HG03575 (cell line): Measurements from ENCODE around the gene FZR1.

Experiments
- ATAC-seq: cut with Tn5 transposase; IDR thresholded peaks from one replicate; pipeline ENCODE4 v1.9.1; 2021; ENCODE audit not compliant: unreplicated experiment, insufficient number of reproducible peaks, low FRiP score; ENCODE audit errors: extremely low read depth

FZR1 gene

GRCh38 chr19:3470500-3471128 is 35.5 kb upstream of the FZR1 start:
- no peak for ATAC-seq

DNA sequence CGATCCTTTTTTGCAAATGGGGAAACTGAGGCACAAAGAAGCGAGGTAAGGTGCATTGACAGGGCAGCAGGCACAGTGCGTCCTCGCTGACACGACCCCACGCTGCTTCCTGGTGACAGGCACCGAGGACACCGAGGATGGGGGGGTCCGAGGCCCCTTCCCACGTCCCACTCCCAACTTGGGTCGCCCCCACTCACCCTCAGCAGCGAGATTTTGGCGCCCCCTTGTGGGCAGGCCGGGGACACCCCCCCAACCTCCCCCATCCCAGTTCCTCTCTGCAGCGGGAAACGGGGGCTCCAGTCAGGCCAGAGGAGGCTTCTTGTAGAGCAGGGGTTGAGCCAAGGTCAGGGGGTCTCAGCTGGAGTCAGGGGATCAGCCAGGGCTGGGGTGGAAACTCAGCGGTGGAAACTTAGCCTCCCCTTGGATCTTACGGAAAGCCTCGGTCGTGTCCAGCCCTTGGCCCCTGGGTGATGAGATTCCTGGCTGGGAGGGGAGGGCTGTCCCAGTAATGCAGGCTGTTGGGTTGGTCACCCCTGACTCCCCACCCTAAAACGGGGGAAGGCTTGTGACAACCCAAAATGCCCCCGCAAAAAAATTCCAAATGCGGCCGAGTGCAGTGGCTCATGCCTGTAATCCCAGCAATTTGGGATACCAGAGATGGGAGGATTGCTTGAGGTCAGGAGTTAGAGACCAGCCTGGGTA is 34.0 kb upstream of the FZR1 start:
- ATAC-seq = no peak

DNA sequence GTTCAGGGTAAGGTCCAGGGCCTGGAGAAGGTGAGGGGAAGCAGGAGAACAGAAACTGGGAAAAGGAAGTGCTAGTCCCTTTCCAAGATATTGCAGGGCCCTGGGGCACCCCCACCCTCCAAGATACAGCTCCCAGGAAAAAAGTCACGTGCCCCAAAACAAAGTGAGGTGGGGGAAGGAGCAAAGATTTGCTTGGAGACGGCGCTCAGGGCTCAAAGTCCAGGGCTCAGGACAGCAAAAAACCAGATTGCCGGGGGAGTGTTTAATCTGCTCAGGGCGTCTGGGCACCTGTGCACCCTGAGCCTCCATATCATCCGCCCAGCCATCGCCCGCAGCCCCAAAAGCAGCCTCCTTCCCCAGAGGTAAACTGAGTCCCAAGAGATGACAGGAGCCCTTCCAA is 32.1 kb upstream of the FZR1 start:
- no peak for ATAC-seq

- ATAC-seq = no peak
Measured at GRCh38 chr19:3474614-3475013, 31.5 kb upstream of the FZR1 start.

DNA sequence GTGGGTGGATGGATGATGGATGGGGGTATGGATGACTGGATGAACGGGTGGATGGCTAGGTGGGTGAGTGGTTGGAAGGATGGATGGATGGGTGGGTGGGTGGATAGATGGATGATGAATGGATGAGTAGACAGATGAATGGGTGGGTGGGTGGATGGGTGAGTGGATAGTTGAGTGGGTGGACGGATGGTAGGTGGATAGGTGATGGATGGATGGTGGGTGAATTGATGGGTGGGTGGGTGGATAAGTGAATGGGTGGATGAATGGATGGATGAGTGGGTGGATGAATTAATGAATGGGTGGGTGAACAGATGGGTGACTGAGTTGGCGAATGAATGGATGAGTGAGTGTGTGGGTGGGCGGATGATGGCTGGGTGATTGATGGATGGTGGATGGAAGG is 30.7 kb upstream of the FZR1 start:
- ATAC-seq = no peak

- no peak for ATAC-seq
Measured at GRCh38 chr19:3476830-3477229, 29.3 kb upstream of the FZR1 start.

GRCh38 chr19:3477506-3477905 is 28.6 kb upstream of the FZR1 start:
- no peak for ATAC-seq

DNA sequence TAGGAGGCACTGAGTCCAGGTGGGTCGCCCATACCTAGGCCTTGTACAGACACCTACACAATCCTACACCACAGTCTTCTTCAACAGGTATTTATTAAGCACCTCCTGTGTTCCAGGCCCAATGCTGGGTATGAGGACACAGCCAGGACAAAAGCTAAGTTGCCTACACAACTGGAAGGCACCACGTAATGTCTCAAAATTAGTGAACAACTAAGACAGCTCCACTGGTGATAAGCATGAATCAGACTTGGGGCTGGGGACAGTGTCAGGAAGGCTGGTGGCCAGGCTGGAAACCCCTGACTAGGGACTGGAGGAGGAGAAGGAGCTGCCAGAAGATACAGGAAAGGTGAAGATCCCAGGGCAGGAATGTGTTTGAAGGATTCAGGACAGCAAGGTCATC is 28.2 kb upstream of the FZR1 start:
- no peak for ATAC-seq

DNA sequence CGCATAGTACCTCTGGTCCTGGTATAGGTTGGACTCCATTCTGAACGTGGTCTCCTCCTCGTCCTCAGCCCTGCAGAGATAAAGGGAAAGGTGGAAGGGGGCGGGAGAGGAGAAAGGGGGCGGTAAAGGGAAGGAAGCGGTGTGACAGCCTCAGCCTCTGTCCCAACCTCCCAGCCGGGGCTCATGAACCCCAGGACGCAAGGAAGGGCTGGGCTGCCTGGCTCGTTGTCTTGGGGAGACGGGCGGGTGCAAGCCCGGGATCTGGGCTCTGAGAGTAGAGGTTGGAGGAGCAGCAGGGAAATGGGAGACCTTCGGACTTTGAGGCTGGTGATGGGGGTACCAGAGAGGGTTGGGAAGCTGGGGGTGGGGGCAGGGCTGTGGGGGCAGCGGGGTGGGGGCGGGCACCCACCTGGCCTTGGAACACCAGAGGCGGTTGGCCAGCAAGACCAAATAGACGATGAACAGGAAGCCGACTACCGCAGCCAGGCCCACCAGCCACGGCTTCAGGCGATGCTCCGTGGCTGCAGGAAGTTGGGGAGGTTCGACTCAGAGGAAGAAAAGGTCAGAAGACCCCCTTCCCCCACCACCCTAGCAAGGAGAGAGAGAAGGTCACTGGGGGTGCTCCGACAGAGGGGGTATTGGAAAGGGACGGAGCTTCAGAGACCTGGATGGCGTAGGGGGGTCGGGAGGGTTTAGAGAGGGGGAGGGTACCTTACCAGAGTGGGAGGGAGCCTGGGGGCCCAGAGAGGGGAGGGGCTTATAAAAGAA is 27.5 kb upstream of the FZR1 start:
- no peak for ATAC-seq

GRCh38 chr19:3479177-3479833 is 26.8 kb upstream of the FZR1 start:
- ATAC-seq = no peak

- no peak for ATAC-seq
Measured at GRCh38 chr19:3479834-3480215, 26.3 kb upstream of the FZR1 start.

DNA sequence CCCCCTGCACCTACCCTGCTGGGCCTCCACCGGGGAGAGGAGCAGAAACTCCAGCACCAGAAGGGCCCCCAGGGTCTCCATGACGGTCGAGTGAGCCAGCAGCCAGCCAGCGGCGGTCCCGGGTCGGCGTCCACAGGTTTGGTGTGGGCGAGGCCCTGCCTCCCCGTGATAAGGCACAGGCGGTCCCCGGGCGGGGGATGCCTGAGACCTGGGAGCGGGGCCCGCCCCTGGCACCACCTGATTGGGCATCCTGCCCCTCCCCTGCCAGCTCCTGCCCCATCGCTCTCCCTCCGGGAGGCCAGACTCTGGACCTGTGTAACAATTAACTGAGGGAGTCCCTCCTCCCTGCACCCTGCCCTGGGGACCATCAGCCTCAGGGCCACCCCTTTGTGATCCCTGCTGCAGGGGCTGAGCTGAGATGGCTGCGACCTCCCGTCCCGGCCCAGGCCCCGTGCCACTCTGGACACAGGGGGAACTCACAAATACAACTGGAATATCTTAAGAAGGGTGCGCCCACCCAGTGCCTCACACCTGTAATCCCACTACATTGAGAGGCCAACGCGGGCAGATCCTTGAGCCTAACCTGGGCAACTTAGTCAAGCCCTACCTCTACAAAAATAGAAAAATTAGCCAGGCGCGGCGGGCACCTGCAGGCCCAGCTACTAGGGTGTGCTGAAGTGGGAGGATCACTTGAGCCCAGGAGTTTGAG is 25.6 kb upstream of the FZR1 start, which contains the start of gene SMIM24:
TSS of gene SMIM24 (minus strand) at position 143 of the 709 bp plus-strand sequence. CDS start at position 81, 62 bp downstream.
- ATAC-seq = no peak

- no peak for ATAC-seq
Measured at GRCh38 chr19:3481241-3482090, 24.6 kb upstream of the FZR1 start.

- no peak for ATAC-seq
Measured at GRCh38 chr19:3482507-3483225, 23.4 kb upstream of the FZR1 start.

GRCh38 chr19:3483226-3483628 is 22.9 kb upstream of the FZR1 start, which contains the start of gene SMIM44:
TSS of gene SMIM44 (minus strand) at chr19:3483441. CDS start at chr19:3483403, 38 bp downstream.
- ATAC-seq = no peak

DNA sequence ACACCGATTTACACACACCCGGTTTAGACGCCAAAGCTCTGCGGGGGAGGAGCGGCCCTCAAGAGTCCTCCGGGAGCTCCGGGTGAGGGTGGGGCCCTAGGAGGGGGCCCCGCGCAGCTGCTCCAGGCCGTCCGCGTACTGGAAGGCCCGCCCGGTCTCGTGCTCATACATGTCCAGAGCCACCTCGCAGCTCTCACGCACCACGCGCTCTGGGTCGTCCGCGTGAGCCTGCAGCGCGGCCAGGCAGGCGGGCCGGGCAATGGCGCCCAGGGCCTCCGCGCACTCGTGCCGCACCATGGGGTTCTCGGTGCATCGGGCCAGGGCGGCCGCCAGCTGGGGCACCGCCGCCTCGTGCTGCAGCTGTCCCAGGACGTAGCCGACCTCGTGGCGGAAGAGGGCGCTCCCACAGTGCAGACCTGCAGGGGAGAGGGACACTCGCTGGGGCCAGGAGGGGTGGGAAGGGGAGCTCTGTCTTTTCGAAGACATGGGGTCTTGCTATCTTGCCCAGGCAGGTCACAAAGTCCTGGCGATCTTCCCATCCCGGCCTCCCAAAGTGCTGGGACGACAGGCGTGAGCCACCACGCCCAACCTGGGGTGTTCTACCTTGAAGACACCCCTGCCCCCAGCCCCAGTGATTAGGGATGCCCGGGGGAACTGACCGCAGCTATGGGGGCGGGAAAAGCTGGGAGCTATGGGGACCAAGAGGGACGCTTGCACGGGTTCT is 14.6 kb upstream of the FZR1 start:
- ATAC-seq = no peak
